ENCODE measurements around the gene VTI1A.

The VTI1A gene

GRCh38 chr10:112644265-112644645 is 197.2 kb downstream of the VTI1A start:
- DNase-seq: no peak

- no peak for DNase-seq
These were observed 202.2 kb downstream of the VTI1A start for GRCh38 chr10:112649006-112649821.

GRCh38 chr10:112649822-112650152 is 202.8 kb downstream of the VTI1A start:
- DNase-seq: no peak

- no peak for DNase-seq
These were observed 203.6 kb downstream of the VTI1A start for GRCh38 chr10:112650588-112651030.

GRCh38 chr10:112653215-112653614 is 206.2 kb downstream of the VTI1A start:
- no peak for DNase-seq

GRCh38 chr10:112653851-112654250 is 206.8 kb downstream of the VTI1A start:
- no peak for DNase-seq

GRCh38 chr10:112654794-112655193 is 207.8 kb downstream of the VTI1A start:
- DNase-seq: no peak

- DNase-seq: no peak
These were observed 208.7 kb downstream of the VTI1A start for GRCh38 chr10:112655722-112656121.

GRCh38 chr10:112658465-112658864 is 211.4 kb downstream of the VTI1A start:
- no peak for DNase-seq

GRCh38 chr10:112658900-112659638 is 212.1 kb downstream of the VTI1A start:
- DNase-seq: no peak

GRCh38 chr10:112663234-112664125 is 216.5 kb downstream of the VTI1A start:
- DNase-seq: no peak

- no peak for DNase-seq
These were observed 219.1 kb downstream of the VTI1A start for GRCh38 chr10:112666094-112666493.

- DNase-seq: no peak
These were observed 223.0 kb downstream of the VTI1A start for GRCh38 chr10:112669989-112670388.

GRCh38 chr10:112671743-112672142 is 224.7 kb downstream of the VTI1A start:
- DNase-seq: no peak

GRCh38 chr10:112672706-112673105 is 225.7 kb downstream of the VTI1A start:
- DNase-seq: no peak

- DNase-seq: no peak
These were observed 228.6 kb downstream of the VTI1A start for GRCh38 chr10:112675560-112676083.

GRCh38 chr10:112677689-112678088 is 230.7 kb downstream of the VTI1A start:
- no peak for DNase-seq

- no peak for DNase-seq
These were observed 231.6 kb downstream of the VTI1A start for GRCh38 chr10:112678581-112678980.

GRCh38 chr10:112678987-112679386 is 232.0 kb downstream of the VTI1A start:
- DNase-seq: no peak

- DNase-seq: no peak
These were observed 232.4 kb downstream of the VTI1A start for GRCh38 chr10:112679392-112679791.

GRCh38 chr10:112680586-112680985 is 233.6 kb downstream of the VTI1A start:
- no peak for DNase-seq

- DNase-seq: no peak
These were observed 240.6 kb downstream of the VTI1A start for GRCh38 chr10:112687647-112688046.
